Muscle of leg (tissue), 11 donors: ENCODE measurements around the gene SIMC1. TPM values are rescaled to one million over a fixed set of nuclear protein-coding genes. Genes with fewer than 3 reads are reported as not detected.
A peak's percentile ranks its signal among the peaks of the same experiment; 100 is the strongest.
"Not testable (repeated sequence)": the region's sequence is repeated elsewhere in the genome, so short reads cannot be mapped to it uniquely, and the experiment has no call there.

Source experiments
- DNase-seq: peaks from one replicate; pipeline ENCODE4 v3.0.0; 2013
- H3K27ac ChIP-seq: one replicate; pipeline ENCODE4 v1.5.1; 2013; ENCODE audit warnings: mild to moderate bottlenecking, low read length, control low read depth
- H3K27me3 ChIP-seq: one replicate; pipeline ENCODE4 v1.6.1; 2013; ENCODE audit warnings: low read length; ENCODE audit not compliant: control insufficient read depth, insufficient read depth
- H3K36me3 ChIP-seq: one replicate; pipeline ENCODE4 v1.6.1; 2013; ENCODE audit warnings: low read length; ENCODE audit not compliant: control insufficient read depth, insufficient read depth
- H3K4me1 ChIP-seq: one replicate; pipeline ENCODE4 v1.6.1; 2013; ENCODE audit warnings: low read length; ENCODE audit not compliant: control insufficient read depth, insufficient read depth
- H3K4me3 ChIP-seq: one replicate; pipeline ENCODE4 v1.5.1; 2013; ENCODE audit warnings: low read length, control low read depth
- H3K9me3 ChIP-seq: replicated peaks from 2 replicates; pipeline ENCODE4 v1.6.1; 2013; ENCODE audit warnings: low read depth, low read length; ENCODE audit not compliant: control insufficient read depth
- WGBS: methylation state at CpG from one replicate; pipeline ENCODE4 v1.1.5; 2013; ENCODE audit warnings: missing lambda C conversion rate; ENCODE audit not compliant: insufficient coverage; 5-methylcytosine and 5-hydroxymethylcytosine counted together
- polyA plus RNA-seq, 8 donors: library from polyadenylated mRNA; unstranded; fragments of 120-200 nt; gene quantifications; one replicate each; pipeline versions ENCODE4 v1.2.1 to v1.2.3, GENCODE V29; 2013; ENCODE audit warnings: inconsistent platforms in 1 of 8, low replicate concordance in 1 of 8; ENCODE audit not compliant: insufficient read length in 8 of 8, insufficient read depth in 1 of 8
- total RNA-seq: library from RNA; stranded (reverse); fragments of 120-200 nt; gene quantifications from one replicate; pipeline ENCODE4 v1.2.4, GENCODE V29; 2013

SIMC1 gene
- total and polyA plus RNA-seq, 9 donors: 11.8 to 20.9 (median 14.4) TPM

DNA sequence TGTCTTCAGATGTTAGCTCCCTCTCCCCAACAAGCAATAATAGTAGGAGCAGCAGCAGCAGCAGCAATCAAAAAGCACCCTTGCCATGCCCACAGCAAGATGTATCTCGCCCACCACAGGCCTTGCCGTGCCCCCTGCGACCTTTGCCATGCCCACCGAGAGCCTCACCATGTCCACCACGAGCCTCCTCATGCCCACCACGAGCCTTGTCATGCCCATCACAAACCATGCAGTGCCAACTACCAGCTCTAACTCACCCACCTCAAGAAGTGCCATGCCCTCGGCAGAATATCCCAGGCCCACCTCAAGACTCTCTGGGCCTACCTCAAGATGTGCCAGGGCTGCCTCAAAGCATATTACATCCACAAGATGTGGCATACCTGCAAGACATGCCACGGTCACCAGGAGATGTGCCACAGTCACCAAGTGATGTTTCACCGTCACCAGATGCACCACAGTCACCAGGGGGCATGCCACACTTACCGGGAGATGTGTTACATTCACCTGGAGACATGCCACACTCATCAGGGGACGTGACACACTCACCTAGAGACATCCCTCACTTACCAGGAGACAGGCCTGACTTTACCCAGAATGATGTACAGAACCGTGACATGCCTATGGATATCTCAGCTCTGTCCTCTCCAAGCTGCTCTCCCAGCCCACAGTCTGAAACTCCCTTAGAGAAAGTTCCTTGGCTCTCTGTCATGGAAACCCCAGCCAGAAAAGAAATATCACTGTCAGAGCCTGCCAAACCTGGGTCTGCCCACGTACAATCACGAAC lies 52.0 kb downstream of the SIMC1 start:
- H3K4me1 ChIP-seq, H3K9me3 ChIP-seq, H3K36me3 ChIP-seq, H3K4me3 ChIP-seq, H3K27ac ChIP-seq, DNase-seq, H3K27me3 ChIP-seq: not testable (repeated sequence)
- 85% methylated on average over 7 of the region's 14 CpGs for WGBS

DNA sequence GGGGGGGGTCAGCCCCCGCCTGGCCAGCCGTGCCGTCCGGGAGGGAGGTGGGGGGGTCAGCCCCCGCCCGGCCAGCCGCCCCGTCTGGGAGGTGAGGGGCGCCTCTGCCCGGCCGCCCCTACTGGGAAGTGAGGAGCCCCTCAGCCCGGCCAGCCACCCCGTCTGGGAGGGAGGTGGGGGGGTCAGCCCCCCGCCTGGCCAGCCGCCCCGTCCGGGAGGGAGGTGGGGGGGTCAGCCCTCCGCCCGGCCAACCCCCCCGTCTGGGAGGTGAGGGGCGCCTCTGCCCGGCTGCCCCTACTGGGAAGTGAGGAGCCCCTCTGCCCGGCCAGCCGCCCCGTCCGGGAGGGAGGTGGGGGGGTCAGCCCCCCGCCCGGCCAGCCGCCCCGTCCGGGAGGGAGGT lies 67.1 kb downstream of the SIMC1 start:
- H3K36me3 ChIP-seq, H3K4me1 ChIP-seq, DNase-seq, H3K9me3 ChIP-seq, H3K4me3 ChIP-seq, H3K27me3 ChIP-seq, H3K27ac ChIP-seq: not testable (repeated sequence)
- no CpG with 5 or more reads among the region's 31 CpGs for WGBS

DNA sequence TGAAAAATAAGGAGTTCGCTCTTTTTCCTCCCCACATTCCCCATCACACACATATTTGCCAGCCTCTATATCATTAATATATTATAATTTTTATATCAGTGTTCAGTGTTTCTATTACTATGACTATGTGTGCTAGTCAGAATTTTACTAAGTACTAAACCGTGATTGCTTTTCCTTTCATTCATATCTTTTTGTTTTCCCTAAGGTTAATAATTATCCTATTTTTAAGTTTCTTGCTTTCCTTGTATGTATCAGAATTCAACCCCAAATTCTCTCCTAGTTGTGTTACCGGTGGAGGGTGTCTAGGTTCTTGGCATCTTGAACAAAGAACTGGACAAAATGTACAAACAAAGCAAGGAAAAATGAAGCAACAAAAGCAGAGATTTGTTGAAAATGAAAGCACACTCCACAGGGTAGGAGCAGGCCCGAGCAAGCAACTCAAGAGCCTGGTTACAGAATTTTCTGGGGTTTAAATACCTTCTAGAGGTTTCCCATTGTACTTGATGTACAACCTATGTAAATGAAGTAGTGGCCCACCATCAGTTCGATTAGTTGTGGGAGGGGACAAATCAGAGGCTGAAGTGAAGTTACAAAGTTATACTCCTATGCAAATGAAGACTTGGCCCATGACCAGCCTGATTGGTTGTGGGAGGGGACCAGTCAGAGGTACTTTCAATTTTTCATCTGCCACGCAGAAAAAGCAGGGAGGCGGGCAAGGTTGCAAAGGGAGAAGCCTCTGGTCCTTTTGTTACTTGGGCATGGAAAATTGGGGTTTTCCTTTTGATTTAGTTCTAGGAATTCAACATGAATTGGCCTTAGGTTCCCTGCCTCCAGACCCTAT lies 79.5 kb downstream of the SIMC1 start:
- WGBS: 93% methylated on average over 3 of the region's 7 CpGs
- no peak for DNase-seq
- H3K4me1 ChIP-seq: no peaks in the 10 kb centered on the region
- no peaks in the 10 kb centered on the region for H3K9me3 ChIP-seq
- H3K27ac ChIP-seq: no peak overlapping the region
- H3K36me3 ChIP-seq: peaks cover 16% of the 10 kb centered on the region
- H3K4me3 ChIP-seq: no peak overlapping the region
- no peaks in the 10 kb centered on the region for H3K27me3 ChIP-seq

DNA sequence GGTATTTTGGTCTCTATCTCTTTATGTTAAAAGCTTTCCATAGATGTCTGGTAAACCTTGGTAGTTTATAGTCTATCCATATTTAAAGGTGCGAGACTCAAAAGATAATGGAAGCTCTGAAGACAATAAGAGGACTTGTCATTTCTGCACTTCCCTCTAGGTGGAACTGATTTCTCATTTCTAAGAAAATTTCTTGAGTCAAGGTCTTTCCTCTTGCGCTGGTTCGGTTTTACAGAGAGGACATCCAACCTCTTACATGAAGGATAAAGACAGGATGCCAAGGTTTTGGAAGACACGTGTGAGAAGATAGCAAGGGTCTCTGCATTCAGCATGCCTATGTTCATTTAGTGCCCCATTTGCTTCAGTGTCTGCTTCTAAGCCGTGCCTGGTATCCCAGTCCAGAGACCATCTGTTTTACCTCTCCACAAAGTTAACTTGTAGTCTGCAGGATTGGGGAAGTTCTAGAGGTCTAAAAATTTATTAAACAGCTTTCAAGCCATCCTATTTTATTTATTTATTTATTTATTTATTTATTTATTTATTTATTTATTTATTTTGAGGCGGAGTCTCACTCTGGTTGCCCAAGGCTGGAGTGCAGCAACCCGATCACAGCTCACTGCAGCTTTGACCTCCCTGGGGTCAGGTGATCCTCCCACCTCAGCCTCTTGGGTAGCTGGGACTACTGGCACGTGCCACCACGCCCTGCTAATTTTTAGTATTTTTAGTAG lies 81.8 kb downstream of the SIMC1 start:
- peak; percentile 3 for DNase-seq
- Histone ChIP-seq H3K27ac (no peak overlapping the region), H3K27me3 (no peaks in the 10 kb centered on the region), H3K4me3 (no peak overlapping the region), H3K9me3 (no peaks in the 10 kb centered on the region), H3K36me3 (peaks cover 19% of the 10 kb centered on the region), H3K4me1 (no peaks in the 10 kb centered on the region)
- 100% methylated on average over 1 of the region's 9 CpGs for WGBS

DNA sequence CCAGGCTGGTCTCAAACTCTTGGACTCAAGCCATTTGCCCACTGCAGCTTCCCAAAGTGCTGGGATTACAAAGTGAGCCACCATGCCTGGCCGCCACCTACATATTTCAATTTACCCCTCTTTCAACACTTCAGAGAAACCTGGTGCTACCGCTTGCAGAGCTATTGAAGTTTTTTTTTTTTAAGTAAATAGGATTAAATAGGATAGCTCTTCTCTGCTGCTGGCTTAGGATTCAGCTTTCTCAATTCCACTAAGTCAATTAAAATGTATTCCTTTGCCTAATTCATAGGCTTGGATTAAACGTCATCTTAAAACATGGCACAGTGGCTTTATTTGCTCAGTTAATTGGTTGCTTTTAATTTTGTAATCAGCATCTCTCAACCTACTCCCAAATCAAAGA lies 82.4 kb downstream of the SIMC1 start:
- Histone ChIP-seq H3K9me3 (no peaks in the 10 kb centered on the region), H3K27me3 (no peaks in the 10 kb centered on the region), H3K4me1 (no peaks in the 10 kb centered on the region), H3K27ac (no peak overlapping the region), H3K36me3 (peaks cover 20% of the 10 kb centered on the region), H3K4me3 (no peak overlapping the region)
- whole genome bisulfite sequencing: no CpG with 5 or more reads among the region's 3 CpGs
- no peak for DNase-seq

DNA sequence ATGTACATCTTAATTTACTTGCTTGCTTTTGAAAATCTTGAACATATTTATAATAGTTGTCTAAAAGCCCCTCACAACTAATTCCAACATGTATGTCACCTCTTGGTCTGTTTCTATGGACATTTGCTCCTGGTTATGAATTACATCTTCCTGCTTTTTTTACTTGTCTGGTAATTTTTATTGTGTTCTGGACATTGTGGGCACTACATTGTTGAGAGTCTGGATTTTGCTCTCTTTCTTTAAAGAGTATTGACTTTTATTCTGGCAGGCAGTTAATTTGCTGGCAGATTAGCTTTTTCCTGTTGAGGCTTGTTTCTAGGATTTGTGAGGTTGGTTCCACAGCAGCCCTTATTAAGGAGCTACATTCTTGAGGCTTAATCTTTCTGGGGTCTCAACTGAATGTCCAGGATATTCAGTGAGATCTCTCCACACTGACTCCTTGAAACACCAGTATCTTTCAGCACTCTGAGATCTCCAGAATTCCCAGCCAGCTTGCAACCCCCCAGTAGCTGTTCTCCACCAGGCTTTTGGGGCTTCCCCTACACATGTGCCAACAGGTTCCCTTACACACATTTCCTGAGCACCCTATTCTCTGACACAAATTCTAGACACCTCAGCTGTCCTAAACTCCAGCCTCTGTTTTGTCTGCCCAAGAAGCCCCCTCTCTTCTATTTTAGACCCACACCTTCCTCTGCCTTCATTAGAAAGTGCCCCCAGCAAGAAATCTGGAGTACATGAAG lies 96.0 kb downstream of the SIMC1 start:
- Histone ChIP-seq H3K9me3 (peaks cover 2% of the 10 kb centered on the region), H3K4me1 (no peaks in the 10 kb centered on the region), H3K36me3 (peaks cover 19% of the 10 kb centered on the region), H3K27ac (no peak overlapping the region), H3K4me3 (no peak overlapping the region), H3K27me3 (no peaks in the 10 kb centered on the region)
- DNase-seq: no peak

DNA sequence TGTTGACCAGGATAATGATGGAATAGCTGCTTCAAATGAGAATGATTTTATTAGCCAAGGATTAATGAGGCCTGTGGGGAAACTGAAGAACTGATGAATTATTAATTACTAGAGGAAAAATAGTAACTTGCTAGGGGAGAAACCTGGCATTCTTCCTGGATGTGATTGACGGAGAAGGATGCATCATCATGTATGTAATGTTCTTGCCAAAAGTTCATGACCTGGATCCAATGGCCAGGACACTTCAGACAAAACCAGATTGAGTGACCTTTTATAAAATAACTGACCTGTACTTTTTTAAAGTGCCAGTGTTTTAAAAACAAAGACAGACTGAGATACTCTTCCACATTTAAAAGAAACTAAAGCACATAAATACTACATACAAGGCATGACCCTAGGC lies 99.7 kb downstream of the SIMC1 start:
- Histone ChIP-seq H3K4me1 (no peaks in the 10 kb centered on the region), H3K27me3 (no peaks in the 10 kb centered on the region), H3K36me3 (peaks cover 19% of the 10 kb centered on the region), H3K9me3 (peaks cover 2% of the 10 kb centered on the region), H3K27ac (no peak overlapping the region), H3K4me3 (no peak overlapping the region)
- 80% methylated on average over 1 of the region's 1 CpG for WGBS
- DNase-seq: no peak

DNA sequence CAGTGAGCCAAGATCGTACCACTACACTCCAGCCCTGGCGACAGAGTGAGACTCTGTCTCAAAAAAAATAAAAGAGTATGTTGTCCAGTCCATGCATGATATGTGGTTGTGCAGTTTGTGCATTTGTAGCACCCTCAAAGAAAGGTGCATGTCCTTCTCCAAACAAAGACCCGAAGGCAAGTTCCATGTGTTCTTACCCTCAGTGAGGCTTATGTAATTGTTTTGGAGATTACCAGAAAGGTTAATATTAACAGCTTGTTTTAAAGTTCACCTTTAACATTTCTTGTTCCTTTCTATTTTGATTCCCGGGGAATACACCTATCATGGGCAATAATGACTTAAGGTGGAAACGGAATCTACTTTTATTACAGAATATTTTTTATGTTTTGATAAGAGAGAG lies 101.1 kb downstream of the SIMC1 start:
- Histone ChIP-seq H3K27me3 (no peaks in the 10 kb centered on the region), H3K4me3 (no peak overlapping the region), H3K9me3 (peaks cover 2% of the 10 kb centered on the region), H3K27ac (no peak overlapping the region), H3K4me1 (no peaks in the 10 kb centered on the region), H3K36me3 (peaks cover 19% of the 10 kb centered on the region)
- DNase-seq: no peak
- no CpG with 5 or more reads among the region's 5 CpGs for WGBS

DNA sequence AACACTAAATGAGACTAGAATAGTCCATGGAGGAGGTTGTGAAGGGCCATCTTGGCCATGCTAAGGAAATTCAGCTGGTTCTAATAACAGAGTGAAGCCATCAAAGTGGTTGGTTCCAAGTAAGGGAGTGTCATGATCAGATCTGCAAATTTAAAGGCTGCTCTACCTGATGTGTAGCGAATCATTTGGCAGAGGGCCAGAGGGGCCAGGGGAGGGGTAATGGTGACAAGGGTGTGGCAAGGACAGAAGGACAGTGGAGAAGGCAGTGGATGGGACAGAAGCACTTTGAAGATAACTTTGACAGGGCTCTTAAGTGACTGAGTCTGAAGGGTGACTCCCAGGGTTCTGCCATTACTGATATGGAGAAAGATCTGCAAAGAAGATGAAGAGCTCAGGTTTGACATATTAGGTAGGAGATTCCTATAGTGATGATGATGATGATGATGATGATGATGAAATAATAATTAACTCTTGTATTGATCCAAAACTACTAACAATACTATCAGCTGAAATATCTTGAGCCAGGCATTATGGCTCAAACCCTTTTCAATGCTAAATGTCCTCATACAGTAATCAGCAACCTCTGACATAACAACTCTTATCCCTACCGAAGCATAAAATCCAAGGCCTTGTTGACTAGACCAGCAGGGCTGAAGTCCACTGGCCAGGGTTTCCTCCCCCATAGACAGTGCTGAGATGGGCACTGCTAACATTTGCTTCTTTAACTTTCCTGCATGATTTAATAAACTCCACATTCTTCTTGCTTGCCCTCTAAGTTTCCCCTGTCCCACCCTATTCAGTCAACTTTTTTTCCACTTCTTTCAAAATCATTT lies 103.3 kb downstream of the SIMC1 start:
- Histone ChIP-seq H3K27me3 (no peaks in the 10 kb centered on the region), H3K4me1 (no peaks in the 10 kb centered on the region), H3K36me3 (peaks cover 26% of the 10 kb centered on the region), H3K9me3 (no peaks in the 10 kb centered on the region), H3K27ac (no peak overlapping the region), H3K4me3 (no peak overlapping the region)
- no peak for DNase-seq
- WGBS: 85% methylated on average over 2 of the region's 2 CpGs
